Measurements from ENCODE around the gene OSBPL3. TPM values are rescaled to one million over a fixed set of nuclear protein-coding genes. Genes with fewer than 3 reads are reported as not detected.

OSBPL3 gene
- total RNA-seq, 2 donors from 2014 or later: 3.1 to 8.2 TPM

DNA sequence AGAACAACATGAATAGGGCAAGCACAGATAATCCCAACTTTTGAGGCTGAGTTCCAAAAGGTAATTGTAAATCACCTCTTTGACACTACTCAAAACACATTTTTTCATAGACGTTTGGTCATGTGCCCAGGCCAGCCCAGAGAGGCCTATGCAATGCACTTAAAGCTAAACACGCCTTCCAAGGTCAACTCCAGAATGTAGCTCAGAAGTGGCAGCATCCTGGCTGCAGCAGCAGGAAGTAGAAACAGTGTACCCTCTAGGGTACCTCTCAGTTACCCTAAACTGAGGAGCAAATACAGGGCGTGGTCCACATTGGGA is 58.7 kb downstream of the OSBPL3 start:
- TF ChIP-seq POLR2A (IDR thresholded peaks at IDR 0.05) (no peak), CTCF (IDR thresholded peaks at IDR 0.05) (no peak)
- peak overlapping the region in 3 of 4 donors; percentile 57 to 71 (median 58) for H3K27ac ChIP-seq
- H3K4me1 ChIP-seq: peaks cover 32% of the 10 kb centered on the region
- intact Hi-C loops (cut with DNase I): no loop called here
- 26 to 27% methylated on average over 3 of the region's 3 CpGs for WGBS, 2 donors
- DNase-seq (peak; percentile 36 to 73 (median 58)), ATAC-seq (peak; percentile 75)
- no peak overlapping the region for H3K4me3 ChIP-seq
- H3K9me3 ChIP-seq: no peaks in the 10 kb centered on the region
- no peaks in the 10 kb centered on the region for H3K36me3 ChIP-seq (replicated peaks in 1 of 2; ENCODE audit: insufficient read depth in 1 of 2, low read depth in 2 of 2)
- no peaks in the 10 kb centered on the region for H3K27me3 ChIP-seq

DNA sequence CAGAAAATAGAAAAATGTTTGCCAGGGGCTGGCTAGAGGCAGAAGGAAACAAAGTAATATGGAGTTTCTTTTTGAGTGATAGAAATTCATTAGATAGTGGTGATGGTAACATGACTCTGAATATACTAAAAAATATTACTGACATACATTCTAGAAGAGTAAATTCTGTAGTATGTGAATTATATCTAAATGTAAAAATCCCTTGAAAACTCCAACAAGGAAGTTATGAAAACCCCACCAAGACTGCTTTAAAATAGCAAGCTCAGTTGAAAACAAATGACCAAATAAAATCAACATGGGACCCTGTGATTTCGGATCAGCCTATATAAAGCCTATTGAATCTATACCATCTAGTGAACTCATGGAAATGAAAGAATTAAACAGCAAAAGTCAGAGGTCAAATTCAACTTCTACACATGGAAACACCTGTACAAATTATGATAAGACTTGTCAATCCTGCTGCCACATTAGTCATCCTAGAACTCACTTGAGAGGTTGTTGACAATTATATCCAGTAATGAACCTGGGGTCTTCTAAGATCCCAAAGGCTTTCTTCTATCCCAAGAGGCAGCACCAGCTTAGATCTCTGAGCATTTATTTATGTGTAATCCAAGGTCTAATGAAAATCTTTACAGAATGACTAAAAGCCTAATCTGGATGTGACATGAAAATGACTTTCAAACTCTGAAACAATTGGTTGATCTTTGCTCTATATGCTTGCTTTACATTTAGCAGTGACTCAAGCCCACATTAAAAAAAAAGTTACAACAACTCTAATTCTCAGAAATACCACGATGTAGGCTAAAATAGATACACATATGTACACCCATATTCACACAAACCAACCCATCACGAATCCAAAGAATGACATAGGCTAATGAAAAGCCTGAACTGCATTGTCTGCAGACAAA is 59.3 kb downstream of the OSBPL3 start:
- H3K36me3 ChIP-seq (replicated peaks in 1 of 2; ENCODE audit: insufficient read depth in 1 of 2, low read depth in 2 of 2): no peaks in the 10 kb centered on the region
- no peak overlapping the region for H3K4me3 ChIP-seq
- no peak for DNase-seq
- peak overlapping the region in 2 of 4 donors; percentile 57 to 71 for H3K27ac ChIP-seq
- no peaks in the 10 kb centered on the region for H3K9me3 ChIP-seq
- TF ChIP-seq POLR2A (IDR thresholded peaks at IDR 0.05): no peak
- no peak for TF ChIP-seq CTCF (IDR thresholded peaks at IDR 0.05)
- ATAC-seq: no peak
- 49 to 54% methylated on average over 3 of the region's 3 CpGs for WGBS, 2 donors
- intact Hi-C loops (cut with DNase I): no loop called here
- peaks cover 32% of the 10 kb centered on the region for H3K4me1 ChIP-seq
- no peaks in the 10 kb centered on the region for H3K27me3 ChIP-seq

DNA sequence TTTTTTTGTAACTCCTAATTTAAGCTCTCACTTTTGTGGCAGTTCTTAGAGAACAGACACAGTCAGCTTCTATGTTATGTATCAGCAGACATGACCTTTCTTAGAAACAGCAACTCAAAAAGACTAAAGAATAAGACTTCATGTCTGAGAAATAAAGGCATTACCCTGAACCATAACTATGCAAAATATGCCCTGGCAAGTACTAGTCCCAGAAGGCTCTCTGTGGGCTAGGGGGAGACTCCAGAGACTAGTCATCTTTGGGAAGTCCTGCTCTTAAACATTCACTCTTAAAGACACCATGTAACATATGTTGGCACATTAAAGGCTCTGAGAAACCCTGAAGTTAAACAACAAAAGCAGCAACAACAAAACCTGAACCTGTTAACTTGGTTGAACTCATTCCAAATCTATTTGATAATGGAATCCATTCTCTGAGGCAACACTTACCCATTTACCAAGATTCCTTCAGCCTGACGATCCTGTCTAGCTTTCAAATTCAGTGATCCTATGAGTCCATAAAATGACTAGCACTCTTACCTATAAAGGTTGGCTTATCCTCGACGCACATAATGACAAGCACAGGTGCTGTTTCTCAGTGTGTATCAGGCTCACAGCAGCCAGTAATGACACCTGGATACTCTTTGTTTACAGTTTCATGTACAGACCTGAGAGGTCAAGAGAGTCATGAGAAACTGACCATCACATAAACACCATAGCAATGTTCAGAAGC is 62.3 kb downstream of the OSBPL3 start:
- no peak for TF ChIP-seq CTCF (IDR thresholded peaks at IDR 0.05)
- no peak for TF ChIP-seq POLR2A (IDR thresholded peaks at IDR 0.05)
- no peak overlapping the region for H3K27ac ChIP-seq
- no peaks in the 10 kb centered on the region for H3K36me3 ChIP-seq (replicated peaks in 1 of 2; ENCODE audit: insufficient read depth in 1 of 2, low read depth in 2 of 2)
- no peaks in the 10 kb centered on the region for H3K27me3 ChIP-seq
- no peak for DNase-seq
- H3K9me3 ChIP-seq: no peaks in the 10 kb centered on the region
- no peak overlapping the region for H3K4me3 ChIP-seq
- intact Hi-C loops (cut with DNase I): no loop called here
- 15 to 37% methylated on average over 3 of the region's 3 CpGs for WGBS, 2 donors
- H3K4me1 ChIP-seq: peaks cover 31% of the 10 kb centered on the region
- ATAC-seq: peak; percentile 21

DNA sequence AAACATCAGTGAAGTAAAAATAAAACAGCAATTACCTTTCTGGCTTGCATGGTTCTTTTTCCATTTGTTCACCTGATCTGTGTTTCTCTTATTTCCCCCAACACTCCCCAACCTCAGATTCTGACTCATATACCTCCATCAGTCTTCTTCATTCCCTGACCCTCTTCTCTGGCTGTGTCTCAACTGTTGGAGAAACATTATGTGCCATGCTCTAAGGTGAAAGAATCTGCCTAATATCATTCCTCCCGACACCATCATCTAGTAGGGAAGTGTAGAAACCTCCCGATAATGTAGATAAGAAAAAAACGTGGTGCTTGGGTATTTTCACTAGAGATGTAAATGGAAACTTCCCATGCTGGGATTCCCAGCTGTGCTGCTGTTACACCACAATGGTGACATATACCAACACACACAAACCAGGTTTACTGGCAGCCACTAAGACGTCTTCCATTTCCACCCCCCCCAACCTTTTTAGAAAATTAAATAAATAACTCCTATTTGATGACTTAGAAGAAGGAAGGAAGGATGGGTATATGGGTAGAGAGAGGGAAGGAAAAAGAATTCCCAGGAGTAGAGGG is 63.4 kb downstream of the OSBPL3 start:
- TF ChIP-seq CTCF (IDR thresholded peaks at IDR 0.05) (no peak), POLR2A (IDR thresholded peaks at IDR 0.05) (no peak)
- H3K4me3 ChIP-seq: no peak overlapping the region
- WGBS, 2 donors: 69 to 74% methylated on average over 4 of the region's 4 CpGs
- H3K27ac ChIP-seq: no peak overlapping the region
- DNase-seq: no peak
- H3K4me1 ChIP-seq: peaks cover 20% of the 10 kb centered on the region
- no peaks in the 10 kb centered on the region for H3K36me3 ChIP-seq (replicated peaks in 1 of 2; ENCODE audit: insufficient read depth in 1 of 2, low read depth in 2 of 2)
- intact Hi-C loops (cut with DNase I): no loop called here
- no peak for ATAC-seq
- H3K9me3 ChIP-seq: no peaks in the 10 kb centered on the region
- H3K27me3 ChIP-seq: no peaks in the 10 kb centered on the region

Measured in body of pancreas (tissue), 4 donors.